ENCODE results near the gene CD247. TPM values are rescaled to one million over a fixed set of nuclear protein-coding genes. Genes with fewer than 3 reads are reported as not detected.

CD247 gene
- total and polyA plus RNA-seq, 2 experiments from 2014 or later, result not detected

DNA sequence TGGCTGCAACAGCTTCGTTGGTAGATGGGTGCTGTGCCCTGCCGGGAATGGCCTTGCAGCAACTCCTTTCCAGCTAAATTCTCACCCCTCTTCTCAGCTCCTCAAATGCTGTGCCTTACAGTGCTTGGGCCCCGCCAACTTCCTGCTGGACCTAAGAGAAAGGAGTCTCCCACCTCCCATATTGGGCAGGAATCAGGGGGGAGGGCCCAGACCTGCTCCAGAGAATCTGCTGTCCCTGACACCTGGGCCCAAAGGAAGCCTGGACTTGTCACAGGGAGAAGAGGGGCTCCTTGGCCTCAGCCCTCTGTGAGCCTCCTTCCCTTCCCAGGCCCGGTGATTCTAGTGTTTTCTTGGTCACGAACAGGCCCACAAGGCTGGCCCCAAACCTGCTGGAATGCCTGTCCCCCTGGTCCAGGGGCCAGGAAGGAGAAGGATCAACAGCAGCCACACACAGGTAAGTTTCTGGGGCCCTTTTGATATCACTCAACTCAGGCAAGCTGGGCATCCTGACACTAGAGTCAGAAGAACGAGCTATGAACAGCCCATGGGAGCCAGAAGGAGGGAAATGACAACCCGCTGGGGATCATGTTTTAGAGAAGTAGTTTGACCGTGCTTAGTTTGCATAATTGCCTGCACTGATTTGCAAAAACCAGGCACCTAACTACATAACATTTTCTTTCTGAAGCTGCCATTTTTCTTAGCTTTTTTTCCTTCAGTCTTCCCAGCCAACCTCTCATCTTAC lies 86.2 kb downstream of the CD247 start:
- 92% methylated on average over 8 of the region's 8 CpGs for WGBS (ENCODE audit: low lambda C conversion rate, missing lambda C conversion rate)
- Histone ChIP-seq H3K4me1 (ENCODE audit: insufficient read depth) (no peaks in the 10 kb centered on the region), H3K9me2 (replicated peaks; ENCODE audit: insufficient read depth) (no peaks in the 10 kb centered on the region), H3K4me3 (no peak overlapping the region), H3K79me2 (no peaks in the 10 kb centered on the region), H2AFZ (no peak overlapping the region), H4K20me1 (ENCODE audit: insufficient read depth, poor library complexity, severe bottlenecking) (no peaks in the 10 kb centered on the region), H3K36me3 (replicated peaks; ENCODE audit: insufficient read depth, low read depth) (no peaks in the 10 kb centered on the region), H3K27ac (no peak overlapping the region), H3K4me2 (no peak overlapping the region), H3K9me3 (ENCODE audit: low read depth) (no peaks in the 10 kb centered on the region), H3K27me3 (no peaks in the 10 kb centered on the region)
- TF ChIP-seq, protein P1, sequence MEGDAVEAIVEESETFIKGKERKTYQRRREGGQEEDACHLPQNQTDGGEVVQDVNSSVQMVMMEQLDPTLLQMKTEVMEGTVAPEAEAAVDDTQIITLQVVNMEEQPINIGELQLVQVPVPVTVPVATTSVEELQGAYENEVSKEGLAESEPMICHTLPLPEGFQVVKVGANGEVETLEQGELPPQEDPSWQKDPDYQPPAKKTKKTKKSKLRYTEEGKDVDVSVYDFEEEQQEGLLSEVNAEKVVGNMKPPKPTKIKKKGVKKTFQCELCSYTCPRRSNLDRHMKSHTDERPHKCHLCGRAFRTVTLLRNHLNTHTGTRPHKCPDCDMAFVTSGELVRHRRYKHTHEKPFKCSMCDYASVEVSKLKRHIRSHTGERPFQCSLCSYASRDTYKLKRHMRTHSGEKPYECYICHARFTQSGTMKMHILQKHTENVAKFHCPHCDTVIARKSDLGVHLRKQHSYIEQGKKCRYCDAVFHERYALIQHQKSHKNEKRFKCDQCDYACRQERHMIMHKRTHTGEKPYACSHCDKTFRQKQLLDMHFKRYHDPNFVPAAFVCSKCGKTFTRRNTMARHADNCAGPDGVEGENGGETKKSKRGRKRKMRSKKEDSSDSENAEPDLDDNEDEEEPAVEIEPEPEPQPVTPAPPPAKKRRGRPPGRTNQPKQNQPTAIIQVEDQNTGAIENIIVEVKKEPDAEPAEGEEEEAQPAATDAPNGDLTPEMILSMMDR (IDR thresholded peaks at IDR 0.05; ENCODE audit: poor library complexity), result no peak
- TF ChIP-seq EZH2phosphoT487 (IDR thresholded peaks at IDR 0.05; ENCODE audit: low read depth, severe bottlenecking, unreplicated experiment) (no peak), EZH2 (IDR thresholded peaks at IDR 0.05; ENCODE audit: borderline replicate concordance) (no peak)
- no peak for DNase-seq (ENCODE audit: low spot score)

DNA sequence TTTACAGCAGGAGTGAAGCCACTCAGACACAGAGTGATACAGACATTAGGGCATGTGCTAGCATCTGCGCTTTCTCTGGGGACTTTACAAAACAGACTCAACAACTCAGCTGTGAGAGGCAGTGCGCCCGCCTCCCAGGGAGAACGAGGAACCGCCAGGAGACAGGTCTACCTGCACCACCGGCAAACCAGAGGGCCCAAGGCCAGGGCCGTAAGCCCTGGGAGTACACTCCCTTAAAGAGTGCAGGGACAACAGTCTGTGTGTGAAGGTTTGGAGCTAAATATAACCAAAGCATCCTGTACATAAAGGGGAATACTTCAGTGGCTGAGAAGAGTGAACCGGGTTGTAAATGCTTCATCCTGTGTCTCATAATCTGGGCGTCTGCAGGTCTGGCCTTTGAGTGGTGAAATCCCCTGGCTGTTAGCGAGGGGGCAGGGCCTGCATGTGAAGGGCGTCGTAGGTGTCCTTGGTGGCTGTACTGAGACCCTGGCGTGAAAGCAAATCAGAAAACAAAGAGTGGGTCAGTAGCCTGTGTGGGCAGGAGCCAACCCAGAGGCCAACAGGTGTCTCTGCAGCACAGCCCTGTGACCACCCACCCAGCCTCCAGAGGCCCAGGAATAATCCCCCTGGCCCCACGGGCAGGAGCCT lies 86.9 kb downstream of the CD247 start:
- DNase-seq (ENCODE audit: low spot score), result no peak
- Histone ChIP-seq H3K79me2 (no peaks in the 10 kb centered on the region), H3K4me2 (no peak overlapping the region), H2AFZ (no peak overlapping the region), H3K4me3 (no peak overlapping the region), H3K27ac (no peak overlapping the region), H4K20me1 (ENCODE audit: insufficient read depth, poor library complexity, severe bottlenecking) (no peaks in the 10 kb centered on the region), H3K27me3 (no peaks in the 10 kb centered on the region), H3K9me3 (ENCODE audit: low read depth) (no peaks in the 10 kb centered on the region), H3K36me3 (replicated peaks; ENCODE audit: insufficient read depth, low read depth) (no peaks in the 10 kb centered on the region), H3K9me2 (replicated peaks; ENCODE audit: insufficient read depth) (no peaks in the 10 kb centered on the region), H3K4me1 (ENCODE audit: insufficient read depth) (no peaks in the 10 kb centered on the region)
- WGBS (ENCODE audit: low lambda C conversion rate, missing lambda C conversion rate), result 71% methylated on average over 14 of the region's 14 CpGs
- no peak for TF ChIP-seq EZH2 (IDR thresholded peaks at IDR 0.05; ENCODE audit: borderline replicate concordance)
- no peak for TF ChIP-seq EZH2phosphoT487 (IDR thresholded peaks at IDR 0.05; ENCODE audit: low read depth, severe bottlenecking, unreplicated experiment)
- TF ChIP-seq, protein P1 (IDR thresholded peaks at IDR 0.05; ENCODE audit: poor library complexity), result no peak

DNA sequence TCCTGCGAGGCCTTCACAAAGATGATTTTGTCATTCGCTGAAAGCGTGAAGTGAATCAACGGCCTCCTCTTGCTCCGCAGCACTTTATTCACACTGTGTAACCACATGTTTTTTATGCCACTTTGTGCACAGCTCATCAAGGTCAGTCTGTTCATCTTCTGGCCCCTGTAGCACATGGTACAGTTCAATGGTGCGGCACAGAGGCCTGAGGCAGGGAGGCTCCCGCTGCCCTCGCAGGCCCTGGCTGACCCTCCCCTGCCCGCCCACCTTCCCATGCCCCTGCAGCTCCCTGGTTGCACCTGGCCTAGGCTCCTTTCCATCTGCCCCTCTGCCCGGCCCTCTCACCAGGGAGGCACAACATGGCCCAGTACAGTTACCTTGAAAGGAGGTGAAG lies 87.5 kb downstream of the CD247 start:
- Histone ChIP-seq H3K4me1 (ENCODE audit: insufficient read depth) (no peaks in the 10 kb centered on the region), H3K9me2 (replicated peaks; ENCODE audit: insufficient read depth) (no peaks in the 10 kb centered on the region), H3K9me3 (ENCODE audit: low read depth) (no peaks in the 10 kb centered on the region), H3K4me3 (no peak overlapping the region), H4K20me1 (ENCODE audit: insufficient read depth, poor library complexity, severe bottlenecking) (no peaks in the 10 kb centered on the region), H3K27ac (no peak overlapping the region), H3K79me2 (no peaks in the 10 kb centered on the region), H3K4me2 (no peak overlapping the region), H3K27me3 (no peaks in the 10 kb centered on the region), H3K36me3 (replicated peaks; ENCODE audit: insufficient read depth, low read depth) (no peaks in the 10 kb centered on the region), H2AFZ (no peak overlapping the region)
- WGBS (ENCODE audit: low lambda C conversion rate, missing lambda C conversion rate), result 90% methylated on average over 10 of the region's 10 CpGs
- DNase-seq (ENCODE audit: low spot score), result no peak
- TF ChIP-seq, protein P1 (IDR thresholded peaks at IDR 0.05; ENCODE audit: poor library complexity), result no peak
- no peak for TF ChIP-seq EZH2 (IDR thresholded peaks at IDR 0.05; ENCODE audit: borderline replicate concordance)
- TF ChIP-seq EZH2phosphoT487 (IDR thresholded peaks at IDR 0.05; ENCODE audit: low read depth, severe bottlenecking, unreplicated experiment), result no peak
